Renal pelvis (tissue), 4 donors: ENCODE data around the gene WASF2. TPM values are rescaled to one million over a fixed set of nuclear protein-coding genes. Genes with fewer than 3 reads are reported as not detected.
"Not testable (repeated sequence)": the region's sequence is repeated elsewhere in the genome, so short reads cannot be mapped to it uniquely, and the experiment has no call there.

Experiments used
- DNase-seq: peaks from one replicate; pipeline ENCODE4 v3.0.0-alpha.2; 2013
- polyA plus RNA-seq, 3 donors: library from polyadenylated mRNA; unstranded; fragments of 120-200 nt; gene quantifications; one replicate each; pipeline ENCODE4 v1.2.1, GENCODE V29; 2013; ENCODE audit not compliant: insufficient read length in 3 of 3

The WASF2 gene
- polyA plus RNA-seq, 3 donors = 123 to 124 (median 123) TPM

GRCh38 chr1:27400963-27401341, 89.0 kb downstream of the WASF2 start:
- DNase-seq = no peak

- DNase-seq = no peak
Measured at GRCh38 chr1:27400082-27400962, 89.6 kb downstream of the WASF2 start.

- DNase-seq = no peak
Measured at GRCh38 chr1:27399251-27400025, 90.5 kb downstream of the WASF2 start.

- no peak for DNase-seq
Measured at GRCh38 chr1:27398405-27399149, 91.4 kb downstream of the WASF2 start.

- no peak for DNase-seq
Measured at GRCh38 chr1:27397749-27398148, 92.2 kb downstream of the WASF2 start.

DNA sequence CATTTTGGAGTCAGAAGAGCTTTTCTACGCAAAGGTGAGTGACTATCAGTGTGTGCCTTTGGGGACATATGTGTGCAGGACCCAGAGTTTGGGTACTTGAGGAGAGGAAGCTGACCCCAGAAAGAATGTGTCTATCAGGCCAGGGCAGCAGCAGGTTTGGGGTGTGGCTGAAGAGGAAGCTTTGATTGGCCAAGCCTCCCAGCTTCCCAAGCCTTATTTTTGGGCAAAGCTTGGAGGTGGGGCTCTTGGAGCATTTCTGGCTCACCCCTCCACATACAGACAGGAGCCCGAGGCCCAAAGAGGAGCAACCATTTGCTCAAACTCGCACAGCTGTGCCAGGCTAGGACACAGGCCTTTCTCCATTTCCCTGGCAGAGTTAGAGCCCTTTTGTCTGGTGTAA, 92.9 kb downstream of the WASF2 start:
- no peak for DNase-seq

GRCh38 chr1:27395441-27396195, 94.3 kb downstream of the WASF2 start:
- DNase-seq = peak; percentile 70

DNA sequence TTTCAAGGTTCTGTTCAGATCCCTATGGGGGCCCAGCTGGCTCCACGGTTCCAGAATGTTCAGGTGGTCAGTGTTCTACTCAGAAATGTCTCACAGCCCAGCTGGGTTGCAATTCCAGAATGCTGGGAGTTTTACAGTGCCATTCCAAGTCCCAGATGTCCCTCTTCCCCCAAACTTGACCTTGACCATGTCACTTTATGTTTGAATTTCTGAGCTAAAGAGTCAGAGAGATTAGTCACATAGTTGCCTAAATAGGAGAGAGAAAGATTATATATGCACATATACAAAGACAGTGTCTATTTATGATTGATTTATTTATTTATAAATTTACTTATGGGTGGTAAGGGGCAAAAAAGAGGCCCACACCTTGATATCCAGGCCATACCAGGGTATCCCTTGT, 95.0 kb downstream of the WASF2 start:
- DNase-seq = no peak

DNA sequence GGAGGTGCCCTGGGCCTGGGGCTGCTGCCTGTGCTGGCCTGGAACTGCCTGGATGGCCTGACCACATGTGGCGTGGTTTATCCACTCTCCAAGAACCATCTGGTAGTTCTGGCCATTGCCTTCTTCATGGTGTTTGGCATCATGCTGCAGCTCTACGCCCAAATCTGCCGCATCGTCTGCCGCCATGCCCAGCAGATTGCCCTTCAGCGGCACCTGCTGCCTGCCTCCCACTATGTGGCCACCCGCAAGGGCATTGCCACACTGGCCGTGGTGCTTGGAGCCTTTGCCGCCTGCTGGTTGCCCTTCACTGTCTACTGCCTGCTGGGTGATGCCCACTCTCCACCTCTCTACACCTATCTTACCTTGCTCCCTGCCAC, 95.7 kb downstream of the WASF2 start:
- DNase-seq = no peak

DNA sequence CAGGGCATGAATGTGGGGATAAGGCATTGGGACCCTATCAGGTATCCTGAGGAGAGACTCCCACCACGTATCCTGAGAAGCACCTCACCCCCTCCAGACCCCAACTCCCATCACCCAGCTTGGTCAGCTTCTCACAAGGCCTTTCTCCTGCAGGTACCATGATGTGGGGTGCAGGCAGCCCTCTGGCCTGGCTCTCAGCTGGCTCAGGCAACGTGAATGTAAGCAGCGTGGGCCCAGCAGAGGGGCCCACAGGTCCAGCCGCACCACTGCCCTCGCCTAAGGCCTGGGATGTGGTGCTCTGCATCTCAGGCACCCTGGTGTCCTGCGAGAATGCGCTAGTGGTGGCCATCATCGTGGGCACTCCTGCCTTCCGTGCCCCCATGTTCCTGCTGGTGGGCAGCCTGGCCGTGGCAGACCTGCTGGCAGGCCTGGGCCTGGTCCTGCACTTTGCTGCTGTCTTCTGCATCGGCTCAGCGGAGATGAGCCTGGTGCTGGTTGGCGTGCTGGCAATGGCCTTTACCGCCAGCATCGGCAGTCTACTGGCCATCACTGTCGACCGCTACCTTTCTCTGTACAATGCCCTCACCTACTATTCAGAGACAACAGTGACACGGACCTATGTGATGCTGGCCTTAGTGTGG, 96.2 kb downstream of the WASF2 start:
- DNase-seq = no peak

- DNase-seq = no peak
Measured at GRCh38 chr1:27392778-27393635, 97.0 kb downstream of the WASF2 start.

DNA sequence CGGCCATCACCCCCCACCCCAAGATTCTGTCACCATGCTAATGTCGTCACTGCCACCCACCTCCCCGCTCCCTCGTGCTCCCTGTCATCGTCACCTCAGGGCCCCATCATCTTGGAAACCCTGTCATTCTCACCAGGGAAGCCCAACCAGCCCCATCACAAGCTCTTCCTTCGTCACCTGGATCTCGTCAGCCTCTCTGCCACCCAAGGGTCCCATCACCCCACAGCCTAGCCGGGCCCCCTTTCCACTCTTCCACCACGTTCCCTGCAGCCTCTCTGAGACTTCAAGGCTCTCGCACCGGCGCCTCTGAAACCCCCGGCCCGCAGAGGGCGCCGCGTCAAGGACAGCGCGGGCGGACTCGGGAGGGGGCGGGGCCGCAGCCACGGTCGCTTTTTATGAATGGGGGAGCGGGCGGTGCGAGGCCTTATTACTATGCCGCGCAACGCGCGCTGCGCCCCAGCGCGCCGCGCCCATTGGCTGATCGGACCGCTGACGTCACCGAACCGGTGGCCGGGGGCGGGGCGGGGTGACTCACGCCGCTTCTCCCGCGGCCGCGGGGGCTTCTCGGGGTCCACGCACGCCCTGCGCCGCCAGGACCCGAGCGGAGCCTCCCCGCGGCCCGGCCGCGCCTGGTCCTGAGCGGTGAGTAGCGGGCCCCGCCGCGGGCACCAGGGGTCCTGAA, 97.7 kb downstream of the WASF2 start, which contains the start of gene GPR3:
GPR3 (plus strand) TSS at position 527 of the 682 bp plus-strand sequence. CDS start 1,177 bp downstream, outside the sequence.
- DNase-seq = peak; percentile 85

- no peak for DNase-seq
Measured at GRCh38 chr1:27391511-27392095, 98.4 kb downstream of the WASF2 start.

DNA sequence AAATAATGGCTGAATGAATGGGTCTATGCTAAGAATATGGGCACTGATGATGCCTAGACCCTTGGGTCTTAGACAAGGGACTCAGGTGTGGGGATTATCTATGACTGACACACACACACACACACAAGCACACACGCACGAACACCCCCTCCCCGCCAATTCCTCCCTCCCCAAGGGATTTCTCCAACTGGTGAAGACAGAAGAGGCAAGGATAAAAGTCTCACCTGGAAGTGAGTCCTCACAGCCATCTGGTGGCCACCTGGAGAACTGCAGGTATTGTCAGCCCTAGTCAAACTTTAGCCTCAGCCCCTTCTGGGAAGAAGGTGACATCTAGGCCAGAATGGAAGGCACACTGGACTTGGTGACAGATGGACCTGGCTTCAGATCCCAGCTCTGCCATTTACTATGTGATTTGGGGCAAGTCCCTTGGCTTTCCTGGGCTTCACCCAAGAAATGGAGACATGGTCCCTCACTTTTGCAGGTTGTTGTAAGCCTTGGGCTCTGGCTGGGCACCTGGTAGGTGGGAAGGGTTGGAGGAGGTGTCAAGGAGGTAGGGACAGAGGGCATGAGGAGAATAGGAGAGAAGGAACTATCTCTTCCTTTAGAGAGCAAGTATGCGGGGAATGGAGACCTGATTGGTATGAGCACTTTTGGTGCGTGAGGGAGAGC, 101.5 kb downstream of the WASF2 start:
- no peak for DNase-seq

DNA sequence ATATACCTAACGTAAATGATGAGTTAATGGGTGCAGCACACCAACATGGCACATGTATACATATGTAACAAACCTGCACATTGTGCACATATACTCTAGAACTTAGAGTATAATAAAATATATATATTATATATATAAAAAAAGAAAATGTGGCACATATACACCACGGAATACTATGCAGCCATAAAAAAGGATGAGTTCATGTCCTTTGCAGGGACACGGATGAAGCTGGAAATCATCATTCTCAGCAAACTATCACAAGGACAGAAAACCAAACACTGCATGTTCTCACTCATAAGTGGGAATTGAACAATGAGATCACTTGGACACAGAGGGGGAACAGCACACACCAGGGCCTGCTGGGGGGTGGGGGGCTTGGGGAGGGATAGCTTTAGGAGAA, 105.2 kb downstream of the WASF2 start:
- not testable (repeated sequence) for DNase-seq

DNA sequence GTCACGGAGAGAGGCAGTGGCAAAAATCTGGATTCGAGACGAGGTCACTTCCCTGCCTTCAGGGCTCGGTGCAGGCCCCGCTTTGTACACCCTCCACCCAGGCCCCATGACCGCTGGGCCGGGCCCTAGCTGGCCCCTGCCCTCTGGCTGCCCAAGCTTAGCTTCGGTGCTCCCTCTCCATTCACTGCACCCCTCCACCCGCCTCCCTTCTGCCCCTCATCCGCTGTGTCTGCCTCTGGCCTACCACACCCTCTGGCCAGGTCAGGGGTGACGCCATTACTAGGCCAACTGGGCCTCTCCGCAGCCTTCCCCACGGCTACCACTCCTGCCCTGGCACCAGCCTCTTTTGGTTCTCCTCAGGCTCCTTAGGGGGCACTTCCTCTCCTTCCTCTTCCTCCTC, 106.3 kb downstream of the WASF2 start:
- no peak for DNase-seq

DNA sequence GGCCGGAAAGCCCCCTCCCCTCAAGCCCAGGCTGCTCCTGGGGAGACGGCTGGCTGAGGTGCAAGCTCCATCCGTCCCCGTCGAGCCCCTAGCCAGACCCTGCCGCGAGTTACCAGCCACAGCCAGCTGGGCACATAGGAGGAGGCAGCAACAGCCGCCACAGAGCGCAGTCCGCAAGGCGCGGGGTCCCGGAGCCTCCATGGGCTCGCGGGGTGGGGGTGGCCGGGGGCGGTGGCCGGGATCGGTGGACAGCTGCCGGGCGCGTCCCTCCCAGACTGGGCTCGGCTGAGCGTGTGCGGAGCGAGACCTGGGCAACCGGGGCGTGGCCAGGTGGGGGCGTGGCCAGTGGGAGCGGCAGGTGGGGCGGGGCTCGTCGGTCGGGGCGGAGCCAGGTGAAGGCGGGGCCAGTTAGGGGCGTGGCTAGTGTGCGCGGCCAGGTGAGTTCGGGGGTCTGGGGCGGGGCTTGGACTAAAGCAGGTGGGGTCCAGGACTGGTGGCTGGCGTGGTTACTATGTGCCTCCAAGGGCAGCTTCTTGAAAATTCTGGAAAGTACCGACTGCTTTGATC, 106.8 kb downstream of the WASF2 start, which contains the start of gene CD164L2:
CD164L2 (minus strand) TSS at position 295 of the 567 bp plus-strand sequence; CDS start at position 201, 94 bp downstream.
- no peak for DNase-seq
